BLaER1 (cell line): ENCODE results near the gene SELENOO.
A peak's percentile ranks its signal among the peaks of the same experiment; 100 is the strongest.
"Not testable (repeated sequence)": the region's sequence is repeated elsewhere in the genome, so short reads cannot be mapped to it uniquely, and the experiment has no call there.

Experiments
- H3K27ac ChIP-seq: shearing (Covaris generic); formaldehyde crosslinking; 2 replicates; pipeline ENCODE4 v1.8.1; 2022
- H3K27me3 ChIP-seq: shearing (Covaris generic); formaldehyde crosslinking; 2 replicates; pipeline ENCODE4 v1.8.1; 2022
- H3K36me3 ChIP-seq: shearing (Covaris generic); formaldehyde crosslinking; 2 replicates; pipeline ENCODE4 v1.8.1; 2022
- H3K4me1 ChIP-seq: shearing (Covaris generic); formaldehyde crosslinking; 2 replicates; pipeline ENCODE4 v1.8.1; 2022
- H3K4me2 ChIP-seq: shearing (Covaris generic); formaldehyde crosslinking; 2 replicates; pipeline ENCODE4 v1.8.1; 2022
- H3K4me3 ChIP-seq: shearing (Covaris generic); formaldehyde crosslinking; 2 replicates; pipeline ENCODE4 v1.8.1; 2022
- H3K9ac ChIP-seq: shearing (Covaris generic); formaldehyde crosslinking; 2 replicates; pipeline ENCODE4 v1.8.1; 2022
- H3K9me3 ChIP-seq: shearing (Covaris generic); formaldehyde crosslinking; 2 replicates; pipeline ENCODE4 v1.8.1; 2022
- H4K20me1 ChIP-seq: shearing (Covaris generic); formaldehyde crosslinking; 2 replicates; pipeline ENCODE4 v1.8.1; 2022
- Cebpa-rat ChIP-seq: shearing (Covaris generic); IDR thresholded peaks from 2 replicates; pipeline ENCODE4 v1.8.1; 2022

Gene SELENOO

GRCh38 chr22:50199829-50200460 is 866 bp upstream of the SELENOO start:
- Histone ChIP-seq H3K9ac (peak overlapping the region; percentile 95), H3K4me1 (peaks cover 85% of the 10 kb centered on the region), H3K36me3 (peaks cover 62% of the 10 kb centered on the region), H3K27me3 (no peaks in the 10 kb centered on the region), H3K27ac (peak overlapping the region; percentile 94), H4K20me1 (peaks cover 78% of the 10 kb centered on the region), H3K4me3 (peak overlapping the region; percentile 96), H3K9me3 (no peaks in the 10 kb centered on the region), H3K4me2 (peak overlapping the region; percentile 98)
- TF ChIP-seq Cebpa-rat, result no peak

- no peaks in the 10 kb centered on the region for H3K27me3 ChIP-seq
- peaks cover 63% of the 10 kb centered on the region for H3K36me3 ChIP-seq
- H3K4me1 ChIP-seq, result peaks cover 85% of the 10 kb centered on the region
- peak overlapping the region; percentile 96 for H3K4me3 ChIP-seq
- peaks cover 78% of the 10 kb centered on the region for H4K20me1 ChIP-seq
- no peaks in the 10 kb centered on the region for H3K9me3 ChIP-seq
- peak overlapping the region; percentile 93 for H3K27ac ChIP-seq
- peak overlapping the region; percentile 95 for H3K9ac ChIP-seq
- peak overlapping the region; percentile 89 for H3K4me2 ChIP-seq
- no peak for TF ChIP-seq Cebpa-rat
These were observed 649 bp downstream of the SELENOO start for GRCh38 chr22:50201191-50202129.

- Histone ChIP-seq H3K4me3 (peak overlapping the region; percentile 96), H4K20me1 (peaks cover 78% of the 10 kb centered on the region), H3K36me3 (peaks cover 62% of the 10 kb centered on the region), H3K27ac (peak overlapping the region; percentile 93), H3K9ac (peak overlapping the region; percentile 95), H3K4me1 (peaks cover 85% of the 10 kb centered on the region), H3K4me2 (peak overlapping the region; percentile 89), H3K27me3 (no peaks in the 10 kb centered on the region), H3K9me3 (no peaks in the 10 kb centered on the region)
- TF ChIP-seq Cebpa-rat, result no peak
These were observed 1.4 kb downstream of the SELENOO start for GRCh38 chr22:50202130-50202666.

GRCh38 chr22:50203288-50203687 is 2.5 kb downstream of the SELENOO start:
- H3K4me1 ChIP-seq, result peaks cover 85% of the 10 kb centered on the region
- no peak overlapping the region for H3K27ac ChIP-seq
- no peaks in the 10 kb centered on the region for H3K9me3 ChIP-seq
- H4K20me1 ChIP-seq, result peaks cover 86% of the 10 kb centered on the region
- peak overlapping the region; percentile 89; the same call in 1 of the 2 replicates for H3K4me2 ChIP-seq
- peaks cover 53% of the 10 kb centered on the region for H3K36me3 ChIP-seq
- no peaks in the 10 kb centered on the region for H3K27me3 ChIP-seq
- H3K9ac ChIP-seq, result no peak overlapping the region
- TF ChIP-seq Cebpa-rat, result no peak
- H3K4me3 ChIP-seq, result no peak overlapping the region

GRCh38 chr22:50204571-50204970 is 3.8 kb downstream of the SELENOO start:
- Histone ChIP-seq H3K9ac (0 out of 2 replicates have a peak overlapping the region, but pooled peaks have one; percentile 15), H3K4me2 (peak overlapping the region; percentile 79), H3K9me3 (no peaks in the 10 kb centered on the region), H3K27me3 (no peaks in the 10 kb centered on the region), H3K4me3 (no peak overlapping the region), H3K36me3 (peaks cover 48% of the 10 kb centered on the region), H4K20me1 (peaks cover 88% of the 10 kb centered on the region), H3K4me1 (peaks cover 85% of the 10 kb centered on the region), H3K27ac (peak overlapping the region; percentile 42; the same call in 1 of the 2 replicates)
- TF ChIP-seq Cebpa-rat, result no peak

- Histone ChIP-seq H3K36me3 (peaks cover 47% of the 10 kb centered on the region), H3K4me1 (peaks cover 85% of the 10 kb centered on the region), H3K4me2 (peak overlapping the region; percentile 79), H4K20me1 (peaks cover 90% of the 10 kb centered on the region), H3K27ac (peak overlapping the region; percentile 42), H3K9ac (0 out of 2 replicates have a peak overlapping the region, but pooled peaks have one; percentile 15)
- not testable (repeated sequence) for H3K9me3 ChIP-seq, H3K27me3 ChIP-seq, H3K4me3 ChIP-seq
These were observed 4.2 kb downstream of the SELENOO start for GRCh38 chr22:50204998-50205397.

- Histone ChIP-seq H3K36me3 (peaks cover 57% of the 10 kb centered on the region), H3K4me3 (no peak overlapping the region), H3K9ac (peak overlapping the region; percentile 15), H3K27me3 (no peaks in the 10 kb centered on the region), H4K20me1 (peaks cover 99% of the 10 kb centered on the region), H3K9me3 (no peaks in the 10 kb centered on the region), H3K4me1 (peaks cover 88% of the 10 kb centered on the region), H3K4me2 (peak overlapping the region; percentile 79), H3K27ac (peak overlapping the region; percentile 42)
- no peak for TF ChIP-seq Cebpa-rat
These were observed 5.2 kb downstream of the SELENOO start for GRCh38 chr22:50205781-50206569.

- Histone ChIP-seq H3K9me3 (no peaks in the 10 kb centered on the region), H3K9ac (peak overlapping the region; percentile 15), H3K27ac (peak overlapping the region; percentile 42), H3K36me3 (peaks cover 63% of the 10 kb centered on the region), H3K27me3 (no peaks in the 10 kb centered on the region), H3K4me2 (peak overlapping the region; percentile 79), H4K20me1 (peaks cover 99% of the 10 kb centered on the region), H3K4me3 (no peak overlapping the region), H3K4me1 (peaks cover 88% of the 10 kb centered on the region)
- no peak for TF ChIP-seq Cebpa-rat
These were observed 5.8 kb downstream of the SELENOO start for GRCh38 chr22:50206599-50206998.
